Astrocyte (in vitro differentiated cells and primary cell): ENCODE data around the gene ADARB2. TPM values are rescaled to one million over a fixed set of nuclear protein-coding genes. Genes with fewer than 3 reads are reported as not detected.

Source experiments
- DNase-seq: peaks from one replicate; pipeline ENCODE4 v3.0.0-alpha.2; 2010; ENCODE audit warnings: low read depth
- FAIRE-seq: peaks from 2 replicates; lab custom pipeline; 2011; peaks lifted over from hg19 to GRCh38; lab: Jason Lieb, UNC
- H2AFZ ChIP-seq: 2 replicates; pipeline ENCODE4 v1.6.0; 2012; ENCODE audit warnings: low read depth, low read length, inconsistent platforms
- H3K27ac ChIP-seq: 2 replicates; pipeline ENCODE4 v1.5.1; 2011; ENCODE audit warnings: low read depth, low read length, inconsistent platforms
- H3K27me3 ChIP-seq: 2 replicates; pipeline ENCODE4 v1.6.0; 2011; ENCODE audit warnings: low read length, inconsistent platforms; ENCODE audit not compliant: insufficient read depth
- H3K36me3 ChIP-seq: 2 replicates; pipeline ENCODE4 v1.5.1; 2011; ENCODE audit warnings: low read length, inconsistent platforms; ENCODE audit not compliant: insufficient read depth
- H3K4me1 ChIP-seq: 2 replicates; pipeline ENCODE4 v1.5.1; 2011; ENCODE audit warnings: low read length, inconsistent platforms; ENCODE audit not compliant: insufficient read depth
- H3K4me2 ChIP-seq: 2 replicates; pipeline ENCODE4 v1.6.0; 2012; ENCODE audit warnings: low read length, inconsistent platforms
- H3K4me3 ChIP-seq: 2 replicates; pipeline ENCODE4 v1.5.1; 2011; ENCODE audit warnings: low read depth, mild to moderate bottlenecking, low read length, inconsistent platforms; ENCODE audit not compliant: insufficient read depth
- H3K79me2 ChIP-seq: 2 replicates; pipeline ENCODE4 v1.6.0; 2012; ENCODE audit warnings: mild to moderate bottlenecking, low read length, inconsistent platforms; ENCODE audit not compliant: insufficient read depth
- H3K9ac ChIP-seq: 2 replicates; pipeline ENCODE4 v1.6.0; 2012; ENCODE audit warnings: mild to moderate bottlenecking, low read length, inconsistent platforms
- H3K9me3 ChIP-seq: 2 replicates; pipeline ENCODE4 v1.5.1; 2012; ENCODE audit warnings: low read depth, mild to moderate bottlenecking, low read length, inconsistent platforms; ENCODE audit not compliant: insufficient read depth
- H4K20me1 ChIP-seq: 2 replicates; pipeline ENCODE4 v1.6.0; 2012; ENCODE audit warnings: low read length, inconsistent platforms; ENCODE audit not compliant: insufficient read depth
- H3K27ac Mint-ChIP-seq: one replicate; pipeline ENCODE4 v1.8.0; 2021; ENCODE audit warnings: mild to moderate bottlenecking, mixed read lengths; ENCODE audit not compliant: unreplicated experiment
- H3K27me3 Mint-ChIP-seq: one replicate; pipeline ENCODE4 v1.8.0; 2021; ENCODE audit warnings: low read depth, mixed read lengths; ENCODE audit not compliant: unreplicated experiment
- H3K36me3 Mint-ChIP-seq: one replicate; pipeline ENCODE4 v1.8.0; 2021; ENCODE audit warnings: low read depth, mixed read lengths; ENCODE audit not compliant: unreplicated experiment
- H3K4me1 Mint-ChIP-seq: one replicate; pipeline ENCODE4 v1.8.0; 2021; ENCODE audit warnings: low read depth, mixed read lengths; ENCODE audit not compliant: unreplicated experiment
- H3K4me3 Mint-ChIP-seq: one replicate; pipeline ENCODE4 v1.8.0; 2021; ENCODE audit warnings: mild to moderate bottlenecking, moderate library complexity, mixed read lengths; ENCODE audit not compliant: unreplicated experiment
- H3K9me3 Mint-ChIP-seq: one replicate; pipeline ENCODE4 v1.8.0; 2021; ENCODE audit warnings: mild to moderate bottlenecking, mixed read lengths; ENCODE audit not compliant: unreplicated experiment
- CTCF ChIP-seq: IDR thresholded peaks from 2 replicates; pipeline ENCODE4 v1.5.1; 2011; ENCODE audit warnings: low read depth, mild to moderate bottlenecking, inconsistent platforms, low read length, moderate library complexity; ENCODE audit not compliant: insufficient read depth
- EZH2 ChIP-seq: IDR thresholded peaks from 2 replicates; pipeline ENCODE4 v1.6.1; 2012; ENCODE audit warnings: mild to moderate bottlenecking, low read length, inconsistent platforms; ENCODE audit not compliant: insufficient read depth
- total RNA-seq: library from RNA; stranded (reverse); gene quantifications from 2 replicates; pipeline ENCODE4 v1.2.1, GENCODE V29; 2021

The ADARB2 gene
- total RNA-seq, 1 donor from 2014 or later = 0.18 TPM

GRCh38 chr10:1133495-1134045 lies 603.8 kb downstream of the ADARB2 start:
- Histone ChIP-seq H3K9ac (no peak overlapping the region), H3K4me3 (no peak overlapping the region), H3K79me2 (no peaks in the 10 kb centered on the region), H4K20me1 (peaks cover 14% of the 10 kb centered on the region), H3K27me3 (no peaks in the 10 kb centered on the region), H3K36me3 (peaks cover 29% of the 10 kb centered on the region), H3K9me3 (no peaks in the 10 kb centered on the region), H2AFZ (no peak overlapping the region), H3K4me2 (no peak overlapping the region), H3K27ac (no peak overlapping the region), H3K4me1 (no peaks in the 10 kb centered on the region)
- FAIRE-seq (no peak), DNase-seq (no peak)
- Mint-ChIP-seq H3K4me1 (no peaks in the 10 kb centered on the region), H3K27me3 (no peaks in the 10 kb centered on the region), H3K36me3 (peaks cover 21% of the 10 kb centered on the region), H3K9me3 (peaks cover 5% of the 10 kb centered on the region), H3K27ac (no peak overlapping the region), H3K4me3 (no peak overlapping the region)
- no peak for TF ChIP-seq CTCF
- TF ChIP-seq EZH2 = no peak

GRCh38 chr10:1132584-1132983 lies 604.7 kb downstream of the ADARB2 start:
- Mint-ChIP-seq H3K27ac (no peak overlapping the region), H3K27me3 (no peaks in the 10 kb centered on the region)

More at GRCh38 chr10:1132584-1132983, 604.7 kb downstream of the ADARB2 start:
- Mint-ChIP-seq H3K9me3 (no peaks in the 10 kb centered on the region), H3K4me1 (no peaks in the 10 kb centered on the region), H3K4me3 (no peak overlapping the region), H3K36me3 (peaks cover 21% of the 10 kb centered on the region)
- no peak overlapping the region for H2AFZ ChIP-seq
- no peaks in the 10 kb centered on the region for H3K79me2 ChIP-seq
- no peak overlapping the region for H3K4me2 ChIP-seq
- no peak overlapping the region for H3K9ac ChIP-seq
- H3K27ac ChIP-seq = no peak overlapping the region
- no peaks in the 10 kb centered on the region for H3K9me3 ChIP-seq
- peaks cover 29% of the 10 kb centered on the region for H3K36me3 ChIP-seq
- FAIRE-seq = no peak
- TF ChIP-seq EZH2 = no peak
- no peak for TF ChIP-seq CTCF
- H4K20me1 ChIP-seq = peaks cover 18% of the 10 kb centered on the region
- DNase-seq = no peak
- no peaks in the 10 kb centered on the region for H3K4me1 ChIP-seq
- H3K4me3 ChIP-seq = no peak overlapping the region
- no peaks in the 10 kb centered on the region for H3K27me3 ChIP-seq
